ENCODE results near the gene CYP4F3. TPM values are rescaled to one million over a fixed set of nuclear protein-coding genes. Genes with fewer than 3 reads are reported as not detected.

The CYP4F3 gene
- not detected in 2 replicates for total RNA-seq

GRCh38 chr19:15640294-15640903 is at the start of gene CYP4F3:
Gene CYP4F3 (plus strand): TSS chr19:15640897. CDS start chr19:15641416, 519 bp downstream.

GRCh38 chr19:15614507-15615379 is 26.0 kb upstream of the CYP4F3 start, which contains the start of gene CYP4F8:
Gene CYP4F8 (plus strand): TSS chr19:15615218. CDS start chr19:15615617, 399 bp downstream.

DNA sequence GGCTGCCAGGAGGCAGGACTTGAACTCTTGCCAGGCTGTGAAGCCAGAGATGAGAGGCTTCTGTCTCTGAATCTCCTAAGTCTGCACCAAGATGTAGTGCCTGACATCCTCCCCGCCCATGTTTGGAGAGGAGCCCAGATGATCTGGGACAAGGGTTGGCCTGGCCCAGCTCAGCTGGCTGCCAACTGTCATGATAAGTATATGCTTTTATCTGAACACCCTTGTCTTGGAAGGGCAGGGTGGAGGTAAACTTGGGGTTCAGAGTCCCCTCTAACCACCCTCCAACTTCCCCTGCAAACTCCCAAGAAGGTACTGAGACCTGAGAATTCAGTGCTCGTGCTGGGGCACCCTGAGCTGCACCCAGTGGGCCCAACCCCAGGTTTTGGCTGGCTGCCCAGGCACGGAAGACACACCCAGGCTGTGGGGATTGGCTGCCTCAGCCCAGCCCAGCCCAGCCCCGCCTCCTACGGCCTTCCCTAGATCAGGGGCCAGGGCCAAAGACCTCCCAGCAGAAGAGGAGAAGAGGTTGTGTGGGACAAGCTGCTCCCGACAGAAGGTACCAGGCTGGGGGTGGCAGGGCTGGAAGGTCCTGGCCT is 32.0 kb downstream of the CYP4F3 start, which contains the start of gene CYP4F12:
TSS of gene CYP4F12 (plus strand) at position 508 of the 596 bp plus-strand sequence. CDS start 443 bp downstream, outside the sequence.

Other genes starting within 250 kb of the CYP4F3 start
- 51.4 and 69.3 TPM in 2 replicates for gene AKAP8L, start 221.9 kb upstream of the CYP4F3 start, total RNA-seq
- 19.6 and 19.9 TPM in 2 replicates for gene WIZ, start 190.9 kb upstream of the CYP4F3 start, total RNA-seq
- not detected in 2 replicates for gene RASAL3, start 176.4 kb upstream of the CYP4F3 start, total RNA-seq
- gene PGLYRP2, start 161.4 kb upstream of the CYP4F3 start, total RNA-seq = not detected in 2 replicates
- gene CYP4F22, start 132.4 kb upstream of the CYP4F3 start, total RNA-seq = 0.08 TPM in 2 replicates
- gene CYP4F8, start 25.7 kb upstream of the CYP4F3 start, total RNA-seq = not detected in 2 replicates
- gene CYP4F12, start 32.2 kb downstream of the CYP4F3 start, total RNA-seq = not detected in 2 replicates
- gene OR10H2, start 87.1 kb downstream of the CYP4F3 start, total RNA-seq = not detected in 2 replicates
- gene OR10H3, start 97.1 kb downstream of the CYP4F3 start, total RNA-seq = not detected in 2 replicates
- gene OR10H5, start 146.8 kb downstream of the CYP4F3 start, total RNA-seq = not detected in 2 replicates
- gene OR10H1, start 174.8 kb downstream of the CYP4F3 start, total RNA-seq = not detected in 2 replicates